ENCODE results near the gene DNAI7. TPM values are rescaled to one million over a fixed set of nuclear protein-coding genes. Genes with fewer than 3 reads are reported as not detected.

Gene DNAI7
- total and polyA plus RNA-seq, 2 of the 13 experiments (the other 11 are each of a cell fraction or from before 2014, with no cell fraction given): 0.04 to 0.25 TPM

DNA sequence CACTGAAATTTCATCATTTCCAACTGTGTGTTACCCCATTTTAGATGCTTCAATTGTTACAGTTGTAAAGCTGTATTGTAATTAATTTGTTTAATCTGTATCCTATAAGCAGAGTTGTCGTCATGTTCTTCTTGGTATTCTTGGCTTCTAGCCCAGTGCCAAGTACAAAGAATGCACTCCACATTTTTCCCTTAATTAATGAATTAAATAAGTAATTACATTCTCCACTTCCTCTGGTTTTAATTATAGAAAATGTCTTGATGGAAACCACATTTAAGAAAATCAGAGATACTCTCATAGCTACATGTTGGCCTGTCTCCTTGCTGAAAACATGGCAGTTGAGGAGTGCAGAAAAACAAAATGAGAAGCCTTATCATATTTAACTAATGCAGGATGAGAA is 746 bp downstream of the DNAI7 start (continued):
- TF ChIP-seq, protein P1, sequence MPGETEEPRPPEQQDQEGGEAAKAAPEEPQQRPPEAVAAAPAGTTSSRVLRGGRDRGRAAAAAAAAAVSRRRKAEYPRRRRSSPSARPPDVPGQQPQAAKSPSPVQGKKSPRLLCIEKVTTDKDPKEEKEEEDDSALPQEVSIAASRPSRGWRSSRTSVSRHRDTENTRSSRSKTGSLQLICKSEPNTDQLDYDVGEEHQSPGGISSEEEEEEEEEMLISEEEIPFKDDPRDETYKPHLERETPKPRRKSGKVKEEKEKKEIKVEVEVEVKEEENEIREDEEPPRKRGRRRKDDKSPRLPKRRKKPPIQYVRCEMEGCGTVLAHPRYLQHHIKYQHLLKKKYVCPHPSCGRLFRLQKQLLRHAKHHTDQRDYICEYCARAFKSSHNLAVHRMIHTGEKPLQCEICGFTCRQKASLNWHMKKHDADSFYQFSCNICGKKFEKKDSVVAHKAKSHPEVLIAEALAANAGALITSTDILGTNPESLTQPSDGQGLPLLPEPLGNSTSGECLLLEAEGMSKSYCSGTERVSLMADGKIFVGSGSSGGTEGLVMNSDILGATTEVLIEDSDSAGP (CRISPR knock-in tag; IDR thresholded peaks at IDR 0.05; ENCODE audit: borderline replicate concordance): no peak
- TF ChIP-seq RAD51 (IDR thresholded peaks at IDR 0.05; ENCODE audit: borderline replicate concordance): no peak
- no peak for TF ChIP-seq NRL (CRISPR knock-in tag; IDR thresholded peaks at IDR 0.05; ENCODE audit: borderline replicate concordance)
- no peak for TF ChIP-seq MXI1 (IDR thresholded peaks at IDR 0.05; ENCODE audit: borderline replicate concordance, low read depth, low read length)
- no peak for TF ChIP-seq HCFC1 (IDR thresholded peaks at IDR 0.05; ENCODE audit: low read depth, low read length)
- no peak for TF ChIP-seq SMARCE1 (IDR thresholded peaks at IDR 0.05; ENCODE audit: borderline replicate concordance)

GRCh38 chr12:25190793-25191192 is 4.2 kb downstream of the DNAI7 start:
- in situ Hi-C loops (cut with HindIII; ENCODE audit: extremely low pct_ligation_motif_present, low pct_unique_long_range_greater_than_20kb): no loop called here
- ATAC-seq: no peak
- Histone ChIP-seq H4K20me1 (ENCODE audit: insufficient read depth, low read length) (no peaks in the 10 kb centered on the region), H3K27me3 (ENCODE audit: control insufficient read depth in 1 of 2, insufficient read depth in 2 of 2, low read length in 2 of 2) (no peaks in the 10 kb centered on the region), H3K4me3 (replicated peaks in 1 of 3; ENCODE audit: insufficient read depth in 1 of 3, low read depth in 2 of 3, low read length in 3 of 3) (no peak overlapping the region), H3K27ac (ENCODE audit: extremely low read length, insufficient read depth, low read length) (no peak overlapping the region), H3K36me3 (replicated peaks in 1 of 2; ENCODE audit: control insufficient read depth in 1 of 2, insufficient read depth in 2 of 2, low read length in 2 of 2) (no peaks in the 10 kb centered on the region), H3K79me2 (ENCODE audit: insufficient read depth, low read length) (no peaks in the 10 kb centered on the region), H2AFZ (ENCODE audit: low read length) (no peak overlapping the region), H3K9me3 (ENCODE audit: low read length) (no peaks in the 10 kb centered on the region), H3K4me1 (ENCODE audit: insufficient read depth, low read length) (peaks cover 18% of the 10 kb centered on the region), H3K9ac (ENCODE audit: insufficient read depth, low read depth, low read length) (no peak overlapping the region), H3K4me2 (ENCODE audit: low read depth, low read length) (no peak overlapping the region)
- ChIA-PET CTCF (ENCODE audit: low intra/inter-chr PET ratio, low total read pairs) (no interaction called here), POLR2A (no interaction called here)
- 87% methylated on average over 6 of the region's 6 CpGs for WGBS (ENCODE audit: low lambda C conversion rate)
- DNase-seq (ENCODE audit: low spot score): no peak
- intact Hi-C loops (cut with micrococcal nuclease; ENCODE audit: unreplicated experiment): no loop called here
- FAIRE-seq: no peak
- no TSS peak for BruUV-seq (replicated peaks)
- TF ChIP-seq ZNF121 (CRISPR knock-in tag; IDR thresholded peaks at IDR 0.05) (no peak), ATRX (CRISPR knock-in tag; IDR thresholded peaks at IDR 0.05; ENCODE audit: borderline replicate concordance) (no peak), SOX13 (IDR thresholded peaks at IDR 0.05) (no peak), SOX13 (CRISPR knock-in tag; conservative IDR thresholded peaks at IDR 0.05 in 1 of 2, IDR thresholded peaks at IDR 0.05 in 1 of 2) (no peak), HIVEP1 (CRISPR knock-in tag; IDR thresholded peaks at IDR 0.05) (no peak), ZNF776 (CRISPR knock-in tag; IDR thresholded peaks at IDR 0.05) (no peak), SNAPC5 (CRISPR knock-in tag; IDR thresholded peaks at IDR 0.05; ENCODE audit: borderline replicate concordance) (no peak), MAFF (IDR thresholded peaks at IDR 0.05; ENCODE audit: low read depth, low read length) (no peak), ZNF24 (IDR thresholded peaks at IDR 0.05) (no peak), ZNF710 (CRISPR knock-in tag; IDR thresholded peaks at IDR 0.05; ENCODE audit: borderline replicate concordance) (no peak), JUNB (CRISPR knock-in tag; IDR thresholded peaks at IDR 0.05; ENCODE audit: borderline replicate concordance) (no peak), ZNF782 (CRISPR knock-in tag; IDR thresholded peaks at IDR 0.05; ENCODE audit: borderline replicate concordance) (no peak), GPN1 (CRISPR knock-in tag; IDR thresholded peaks at IDR 0.05; ENCODE audit: borderline replicate concordance) (no peak), RXRB (CRISPR knock-in tag; IDR thresholded peaks at IDR 0.05; ENCODE audit: borderline replicate concordance) (no peak)
- TF ChIP-seq, protein P1 (CRISPR knock-in tag; IDR thresholded peaks at IDR 0.05; ENCODE audit: borderline replicate concordance): no peak
